Measurements from ENCODE around the gene GFY. TPM values are rescaled to one million over a fixed set of nuclear protein-coding genes. Genes with fewer than 3 reads are reported as not detected.

GFY gene
- total and polyA plus RNA-seq, 9 of the 15 experiments (the other 6 are each of a cell fraction or from before 2014, with no cell fraction given), result 0.06 to 0.40 (median 0.19) TPM; not detected in 3

DNA sequence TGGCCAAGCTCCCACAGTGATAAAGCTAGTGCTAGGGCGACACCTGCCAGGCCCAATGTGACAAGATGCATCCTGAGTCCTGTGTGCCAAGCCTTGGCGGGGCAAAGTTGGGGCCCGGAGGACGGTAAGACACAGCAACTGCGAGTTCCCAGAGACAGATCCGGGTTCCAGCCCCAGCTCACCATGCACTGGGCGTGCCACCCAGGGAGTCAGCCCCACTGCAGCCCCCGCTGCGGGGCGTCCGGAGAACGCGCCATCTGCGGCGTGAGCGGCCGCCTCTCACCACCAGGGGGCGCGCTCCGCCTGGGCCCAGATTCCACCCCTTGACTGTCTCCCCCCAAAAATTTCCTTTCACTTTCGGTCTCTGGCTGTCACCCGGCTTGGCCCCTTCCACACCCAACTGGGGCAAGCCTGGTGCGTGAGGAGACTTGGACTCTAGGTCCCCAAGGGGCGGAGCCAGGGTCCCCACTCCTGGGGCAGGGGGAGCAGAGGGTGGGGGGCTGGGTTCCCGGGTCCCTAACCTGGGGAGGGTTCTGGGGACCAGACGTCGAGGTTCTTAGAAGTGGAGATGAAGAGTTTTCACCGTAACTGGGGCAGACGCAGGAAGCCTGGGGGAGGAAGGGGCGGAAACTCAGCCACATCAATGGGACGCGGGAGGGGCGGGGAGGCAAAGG, 48.8 kb downstream of the GFY start, which contains the start of gene FLT3LG:
TSS of gene FLT3LG (plus strand) at position 348 of the 674 bp plus-strand sequence. CDS start 425 bp downstream, outside the sequence.
- no TSS peak for BruUV-seq (replicated peaks)
- Histone ChIP-seq H3K9me3 (replicated peaks; ENCODE audit: control insufficient read depth, insufficient read depth, low read depth, low read length) (no peaks in the 10 kb centered on the region), H3K4me2 (ENCODE audit: insufficient read depth, low read length) (peak within 1 kb of the TSS; percentile 73), H3K9me1 (ENCODE audit: control insufficient read depth, insufficient read depth, low read length) (no peaks in the 10 kb centered on the region), H3K27me3 (ENCODE audit: control insufficient read depth in 2 of 2, insufficient read depth in 2 of 2, low read length in 2 of 2) (no peaks in the 10 kb centered on the region), H3K4me1 (replicated peaks in 1 of 2; ENCODE audit: control insufficient read depth in 2 of 2, insufficient read depth in 2 of 2, low read length in 2 of 2) (peaks cover 14 to 52% of the 10 kb centered on the region in 2 experiments), H3K79me2 (ENCODE audit: control insufficient read depth, insufficient read depth, low read length) (no peaks in the 10 kb centered on the region), H3K36me3 (ENCODE audit: control insufficient read depth, insufficient read depth, low read length) (peaks cover 12% of the 10 kb centered on the region; the same call in 1 of the 3 replicates), H2AFZ (ENCODE audit: low read depth, low read length) (peak within 1 kb of the TSS; percentile 94), H3K27ac (ENCODE audit: extremely low read depth, low read depth, low read length) (peak within 1 kb of the TSS; percentile 29; the same call in 2 of the 3 replicates), H3K4me3 (peak within 1 kb of the TSS; percentile 56), H3K9ac (ENCODE audit: insufficient read depth in 1 of 2, low read depth in 2 of 2, low read length in 2 of 2) (peak within 1 kb of the TSS; percentile 53 to 94; a peak in 3 of 4 replicates), H4K20me1 (replicated peaks; ENCODE audit: control insufficient read depth, insufficient read depth, low read length) (peaks cover 3% of the 10 kb centered on the region; the same call in 1 of the 2 replicates)
- intact Hi-C loops (cut with micrococcal nuclease), result loop anchor here (1.0 kb wide), 1 partner anchor 29 kb away; no protein-coding TSS in a partner anchor
- ATAC-seq (peak; percentile 76), DNase-seq (ENCODE audit: extremely low read depth in 1 of 4, low spot score in 3 of 4) (peak; percentile 87 to 91 (median 88)), FAIRE-seq (peak; percentile 46)
- in situ Hi-C loops (cut with MboI), result no loop called here
- WGBS (ENCODE audit: insufficient coverage, low coverage, missing lambda C conversion rate), result under 1% methylated on average over 27 of the region's 33 CpGs
- ChIA-PET POLR2A (interaction anchor here (0.6 kb wide), 1 partner anchor 21 kb away, joined by 3 read pairs; no protein-coding TSS in a partner anchor), CTCF (ENCODE audit: low intra/inter-chr PET ratio) (interaction anchor here (0.6 to 1.3 kb wide), 5 partner anchors 29 to 204 kb away, joined by 3 to 9 read pairs (median 5); no protein-coding TSS in a partner anchor)
- TF ChIP-seq FOS (IDR thresholded peaks at IDR 0.05; ENCODE audit: extremely low read depth, insufficient read length) (no peak), RBFOX2 (IDR thresholded peaks at IDR 0.05; ENCODE audit: low read depth, low read length) (peak; percentile 62; the same call in 1 of the 2 replicates), PKNOX1 (IDR thresholded peaks at IDR 0.05) (0 out of 2 replicates have a peak, but pooled peaks have one; percentile 45), NFIC (IDR thresholded peaks at IDR 0.05) (peak; percentile 40), ZKSCAN8 (CRISPR knock-in tag; IDR thresholded peaks at IDR 0.05) (no peak), TEAD4 (IDR thresholded peaks at IDR 0.05; ENCODE audit: low read length) (0 out of 2 replicates have a peak, but pooled peaks have one; percentile 29), TEAD4 (CRISPR knock-in tag; IDR thresholded peaks at IDR 0.05; ENCODE audit: borderline replicate concordance) (no peak), ZNF75A (CRISPR knock-in tag; IDR thresholded peaks at IDR 0.05) (no peak), TAL1 (IDR thresholded peaks at IDR 0.05) (0 out of 2 replicates have a peak, but pooled peaks have one; percentile 5), ZBTB43 (CRISPR knock-in tag; IDR thresholded peaks at IDR 0.05) (no peak), ID3 (CRISPR knock-in tag; IDR thresholded peaks at IDR 0.05) (no peak), ID3 (tag; IDR thresholded peaks at IDR 0.05) (peak; percentile 49; the same call in 1 of the 2 replicates), CBFA2T2 (conservative IDR thresholded peaks at IDR 0.05) (no peak), SAP30 (IDR thresholded peaks at IDR 0.05; ENCODE audit: borderline replicate concordance, insufficient read depth, low read depth, low read length, poor library complexity, severe bottlenecking) (peak; percentile 58), THRA (IDR thresholded peaks at IDR 0.05) (no peak), HINFP (tag; conservative IDR thresholded peaks at IDR 0.05; ENCODE audit: low read depth) (no peak)
